Measurements from ENCODE around the gene HERC4. TPM values are rescaled to one million over a fixed set of nuclear protein-coding genes. Genes with fewer than 3 reads are reported as not detected.
"Not testable (repeated sequence)": the region's sequence is repeated elsewhere in the genome, so short reads cannot be mapped to it uniquely, and the experiment has no call there.

The HERC4 gene
- total RNA-seq, 4 donors from 2014 or later = 54.5 to 82.4 (median 67.5) TPM

DNA sequence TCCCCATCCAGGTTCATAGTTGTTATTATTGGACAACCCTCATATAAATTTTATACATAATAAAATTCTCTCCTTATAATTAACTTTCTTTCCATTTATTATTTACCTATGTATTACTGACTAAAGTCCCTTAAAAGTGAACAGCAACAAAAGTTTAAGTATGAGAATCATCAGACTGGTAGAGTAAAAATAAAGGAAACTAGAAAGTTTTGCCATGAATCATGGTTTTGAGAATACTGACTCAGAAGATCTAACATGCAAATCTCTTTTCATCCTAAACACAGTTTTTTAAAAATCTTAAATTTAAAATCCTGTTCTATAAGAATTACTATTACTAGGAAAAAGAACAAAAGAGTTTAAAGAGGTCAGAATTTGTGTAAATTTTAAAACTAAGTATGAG, 32.1 kb downstream of the HERC4 start:
- intact Hi-C loops (cut with DNase I) = no loop called here
- H3K27ac ChIP-seq = no peak overlapping the region
- H3K27me3 ChIP-seq = no peaks in the 10 kb centered on the region
- no peaks in the 10 kb centered on the region for H3K36me3 ChIP-seq
- no peaks in the 10 kb centered on the region for H3K4me1 ChIP-seq
- TF ChIP-seq, protein P1, sequence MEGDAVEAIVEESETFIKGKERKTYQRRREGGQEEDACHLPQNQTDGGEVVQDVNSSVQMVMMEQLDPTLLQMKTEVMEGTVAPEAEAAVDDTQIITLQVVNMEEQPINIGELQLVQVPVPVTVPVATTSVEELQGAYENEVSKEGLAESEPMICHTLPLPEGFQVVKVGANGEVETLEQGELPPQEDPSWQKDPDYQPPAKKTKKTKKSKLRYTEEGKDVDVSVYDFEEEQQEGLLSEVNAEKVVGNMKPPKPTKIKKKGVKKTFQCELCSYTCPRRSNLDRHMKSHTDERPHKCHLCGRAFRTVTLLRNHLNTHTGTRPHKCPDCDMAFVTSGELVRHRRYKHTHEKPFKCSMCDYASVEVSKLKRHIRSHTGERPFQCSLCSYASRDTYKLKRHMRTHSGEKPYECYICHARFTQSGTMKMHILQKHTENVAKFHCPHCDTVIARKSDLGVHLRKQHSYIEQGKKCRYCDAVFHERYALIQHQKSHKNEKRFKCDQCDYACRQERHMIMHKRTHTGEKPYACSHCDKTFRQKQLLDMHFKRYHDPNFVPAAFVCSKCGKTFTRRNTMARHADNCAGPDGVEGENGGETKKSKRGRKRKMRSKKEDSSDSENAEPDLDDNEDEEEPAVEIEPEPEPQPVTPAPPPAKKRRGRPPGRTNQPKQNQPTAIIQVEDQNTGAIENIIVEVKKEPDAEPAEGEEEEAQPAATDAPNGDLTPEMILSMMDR (IDR thresholded peaks at IDR 0.05) = no peak
- no peak for TF ChIP-seq POLR2A (IDR thresholded peaks at IDR 0.05)
- no peak overlapping the region for H3K4me3 ChIP-seq (replicated peaks in 1 of 3)
- H3K9me3 ChIP-seq = no peaks in the 10 kb centered on the region
- no peak for DNase-seq

DNA sequence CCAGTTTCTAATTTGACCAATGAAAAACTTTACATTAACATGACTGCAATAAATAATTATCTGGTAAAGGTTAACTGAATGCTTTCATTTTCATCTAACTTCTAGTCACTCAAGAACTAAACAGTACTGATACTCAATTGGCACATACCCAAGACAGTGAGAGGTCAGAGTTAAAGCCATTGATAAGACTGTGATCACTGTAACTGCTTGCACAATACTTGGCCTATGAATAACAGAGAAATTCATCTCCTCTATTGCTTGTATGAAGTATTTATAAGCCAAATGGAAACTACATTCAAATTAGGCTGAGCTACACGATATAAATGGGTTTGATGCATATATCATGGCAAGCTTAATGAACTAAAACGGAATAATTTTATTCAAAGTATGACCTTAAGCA, 43.0 kb downstream of the HERC4 start:
- TF ChIP-seq, protein P1 (IDR thresholded peaks at IDR 0.05) = no peak
- no peak for TF ChIP-seq POLR2A (IDR thresholded peaks at IDR 0.05)
- no peak overlapping the region for H3K4me3 ChIP-seq (replicated peaks in 1 of 3)
- H3K36me3 ChIP-seq = no peaks in the 10 kb centered on the region
- no peak overlapping the region for H3K27ac ChIP-seq
- H3K4me1 ChIP-seq = no peaks in the 10 kb centered on the region
- no peak for DNase-seq
- H3K27me3 ChIP-seq = no peaks in the 10 kb centered on the region
- WGBS, 2 donors = 90 to 94% methylated on average over 2 of the region's 2 CpGs
- no peaks in the 10 kb centered on the region for H3K9me3 ChIP-seq
- intact Hi-C loops (cut with DNase I) = no loop called here

DNA sequence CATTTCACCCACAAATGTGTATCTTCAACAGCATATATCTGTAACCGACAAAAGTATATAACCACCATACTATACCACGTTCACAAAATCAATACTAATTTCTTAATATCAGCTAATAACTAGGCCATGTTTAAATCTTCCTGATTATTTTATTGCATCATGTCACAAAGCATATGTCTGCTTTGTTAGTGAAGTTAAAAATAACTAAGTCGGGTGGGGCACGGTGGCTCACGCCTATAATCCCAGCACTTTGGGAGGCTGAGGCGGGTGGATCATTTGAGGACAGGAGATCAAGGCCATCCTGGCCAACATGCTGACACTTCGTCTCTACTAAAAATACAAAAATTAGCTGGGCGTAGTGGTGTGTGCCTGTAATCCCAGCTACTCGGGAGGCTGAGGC, 47.7 kb downstream of the HERC4 start:
- peaks cover 12 to 16% of the 10 kb centered on the region in 2 donors for H3K36me3 ChIP-seq
- intact Hi-C loops (cut with DNase I) = no loop called here

DNA sequence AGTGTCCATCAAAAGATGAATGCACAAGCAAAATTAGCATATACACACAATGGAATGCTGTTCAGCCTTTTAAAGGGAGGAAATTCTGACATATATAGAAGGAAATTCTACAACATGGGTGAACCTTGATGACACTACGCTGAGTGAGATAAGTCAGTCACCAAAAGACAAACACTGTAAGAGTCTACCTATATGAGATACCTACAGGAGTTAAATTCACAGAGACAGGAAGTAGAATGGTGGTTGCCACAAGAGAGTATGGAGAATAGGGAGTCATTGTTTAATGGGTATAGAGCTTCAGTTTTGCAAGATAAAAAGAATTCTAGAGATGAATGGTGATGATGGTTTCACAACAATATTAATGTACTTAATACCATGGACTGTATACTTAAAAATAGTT, 51.8 kb downstream of the HERC4 start:
- intact Hi-C loops (cut with DNase I) = no loop called here
- Histone ChIP-seq H3K4me3 (replicated peaks in 1 of 3) (no peak overlapping the region), H3K9me3 (no peaks in the 10 kb centered on the region), H3K36me3 (peaks cover 18 to 23% of the 10 kb centered on the region in 2 donors), H3K4me1 (no peaks in the 10 kb centered on the region), H3K27me3 (no peaks in the 10 kb centered on the region), H3K27ac (no peak overlapping the region)
- 89 to 100% methylated on average over 1 of the region's 1 CpG for WGBS, 2 donors
- DNase-seq = no peak
- TF ChIP-seq, protein P1 (IDR thresholded peaks at IDR 0.05) = no peak
- TF ChIP-seq POLR2A (IDR thresholded peaks at IDR 0.05) = no peak

More for the DNA sequence above, 47.7 kb downstream of the HERC4 start:
- DNase-seq = no peak
- Histone ChIP-seq H3K4me1 (no peaks in the 10 kb centered on the region), H3K9me3 (no peaks in the 10 kb centered on the region), H3K27ac (no peak overlapping the region), H3K4me3 (replicated peaks in 1 of 3) (no peak overlapping the region), H3K27me3 (no peaks in the 10 kb centered on the region)
- TF ChIP-seq POLR2A (IDR thresholded peaks at IDR 0.05) = no peak
- TF ChIP-seq, protein P1 (IDR thresholded peaks at IDR 0.05) = no peak
- WGBS, 2 donors = 96 to 97% methylated on average over 9 of the region's 9 CpGs

DNA sequence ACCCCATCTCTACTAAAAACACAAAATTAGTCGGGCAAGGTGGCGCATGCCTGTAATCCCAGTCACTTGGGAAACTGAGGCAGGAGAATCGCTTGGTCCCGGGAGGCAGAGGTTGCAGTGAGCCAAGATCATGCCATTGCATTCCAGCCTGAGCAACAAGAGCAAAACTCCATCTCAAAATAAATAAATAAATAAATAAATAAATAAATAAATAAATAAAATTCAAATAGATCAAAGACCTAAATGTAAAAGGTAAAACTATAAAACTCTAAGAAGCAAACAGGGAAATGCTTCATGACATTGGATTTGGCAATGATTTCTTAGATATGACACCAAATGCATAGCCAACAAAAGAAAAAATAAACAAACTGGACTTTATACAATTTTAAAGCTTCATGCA, 52.8 kb downstream of the HERC4 start:
- H3K4me1 ChIP-seq; H3K27me3 ChIP-seq; H3K9me3 ChIP-seq; H3K4me3 ChIP-seq (replicated peaks in 1 of 3); H3K27ac ChIP-seq; DNase-seq; intact Hi-C loops (cut with DNase I): not testable (repeated sequence)
- H3K36me3 ChIP-seq = peaks cover 18 to 23% of the 10 kb centered on the region in 2 donors
- WGBS, 2 donors = 98 to 99% methylated on average over 4 of the region's 4 CpGs

DNA sequence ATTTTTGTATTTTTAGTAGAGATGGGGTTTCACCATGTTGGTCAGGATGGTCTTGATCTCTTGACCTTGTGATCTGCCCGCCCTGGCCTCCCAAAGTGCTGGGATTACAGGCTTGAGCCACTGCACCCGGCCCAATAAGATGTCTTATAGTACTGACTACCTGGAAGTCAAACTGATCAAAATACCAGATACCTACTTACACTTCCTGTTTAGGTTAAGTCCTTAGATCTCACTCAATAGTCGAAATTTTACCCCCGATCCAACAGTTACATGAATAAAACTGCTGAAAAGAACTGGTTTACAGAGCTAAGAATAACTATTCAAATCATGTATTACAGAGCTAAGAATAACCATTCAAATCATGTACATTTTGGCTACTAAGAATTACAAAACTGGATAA, 58.6 kb downstream of the HERC4 start:
- H3K9me3 ChIP-seq; H3K36me3 ChIP-seq; H3K27ac ChIP-seq; H3K27me3 ChIP-seq; H3K4me3 ChIP-seq (replicated peaks in 1 of 3); DNase-seq; H3K4me1 ChIP-seq; intact Hi-C loops (cut with DNase I): not testable (repeated sequence)
- 92 to 93% methylated on average over 4 of the region's 4 CpGs for WGBS, 2 donors
